ENCODE measurements around the gene MTMR1.

DNA sequence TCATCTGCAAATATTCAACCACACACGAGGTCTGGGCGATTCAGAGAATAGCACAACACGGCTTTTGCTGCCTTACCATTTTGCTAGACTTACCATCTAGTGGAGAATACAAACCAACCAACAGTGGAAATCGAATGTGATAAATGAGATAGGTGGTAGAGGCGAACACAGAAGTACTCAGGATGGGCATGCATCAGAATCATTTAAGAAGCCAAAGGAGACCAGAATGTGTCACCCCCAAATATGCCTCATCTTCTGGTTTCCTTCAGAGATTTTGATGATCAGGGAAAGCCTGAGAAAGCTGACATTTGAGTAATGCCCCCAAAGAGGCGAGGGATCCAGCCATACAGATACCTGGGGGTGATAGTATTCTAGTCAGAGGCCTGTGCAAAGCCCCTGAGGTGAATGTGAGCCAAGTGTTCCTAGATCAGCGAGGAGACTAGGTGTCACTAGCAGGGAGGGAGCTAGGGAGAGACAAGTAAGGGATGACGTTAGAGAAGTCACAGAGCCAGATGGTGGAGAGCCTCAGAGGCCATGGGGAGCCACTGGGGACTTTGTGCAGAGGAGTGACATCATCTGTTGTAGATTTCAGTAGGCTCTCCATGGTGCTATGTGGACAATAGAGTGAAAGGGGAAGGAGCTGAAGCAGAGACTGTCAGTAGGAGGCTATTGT is 1.7 kb downstream of the MTMR1 start:
- TF ChIP-seq, protein P1, sequence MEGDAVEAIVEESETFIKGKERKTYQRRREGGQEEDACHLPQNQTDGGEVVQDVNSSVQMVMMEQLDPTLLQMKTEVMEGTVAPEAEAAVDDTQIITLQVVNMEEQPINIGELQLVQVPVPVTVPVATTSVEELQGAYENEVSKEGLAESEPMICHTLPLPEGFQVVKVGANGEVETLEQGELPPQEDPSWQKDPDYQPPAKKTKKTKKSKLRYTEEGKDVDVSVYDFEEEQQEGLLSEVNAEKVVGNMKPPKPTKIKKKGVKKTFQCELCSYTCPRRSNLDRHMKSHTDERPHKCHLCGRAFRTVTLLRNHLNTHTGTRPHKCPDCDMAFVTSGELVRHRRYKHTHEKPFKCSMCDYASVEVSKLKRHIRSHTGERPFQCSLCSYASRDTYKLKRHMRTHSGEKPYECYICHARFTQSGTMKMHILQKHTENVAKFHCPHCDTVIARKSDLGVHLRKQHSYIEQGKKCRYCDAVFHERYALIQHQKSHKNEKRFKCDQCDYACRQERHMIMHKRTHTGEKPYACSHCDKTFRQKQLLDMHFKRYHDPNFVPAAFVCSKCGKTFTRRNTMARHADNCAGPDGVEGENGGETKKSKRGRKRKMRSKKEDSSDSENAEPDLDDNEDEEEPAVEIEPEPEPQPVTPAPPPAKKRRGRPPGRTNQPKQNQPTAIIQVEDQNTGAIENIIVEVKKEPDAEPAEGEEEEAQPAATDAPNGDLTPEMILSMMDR (IDR thresholded peaks at IDR 0.05; ENCODE audit: low read length): no peak
- TF ChIP-seq EZH2phosphoT487 (IDR thresholded peaks at IDR 0.05; ENCODE audit: low read length): no peak
